Glomerular visceral epithelial cell (primary cell): ENCODE measurements around the gene ASMT.
"Not testable (repeated sequence)": the region's sequence is repeated elsewhere in the genome, so short reads cannot be mapped to it uniquely, and the experiment has no call there.

ENCODE experiments used
- DNase-seq: peaks from one replicate; pipeline ENCODE4 v3.0.0-alpha.2; 2016; ENCODE audit errors: extremely low spot score

Gene ASMT

DNA sequence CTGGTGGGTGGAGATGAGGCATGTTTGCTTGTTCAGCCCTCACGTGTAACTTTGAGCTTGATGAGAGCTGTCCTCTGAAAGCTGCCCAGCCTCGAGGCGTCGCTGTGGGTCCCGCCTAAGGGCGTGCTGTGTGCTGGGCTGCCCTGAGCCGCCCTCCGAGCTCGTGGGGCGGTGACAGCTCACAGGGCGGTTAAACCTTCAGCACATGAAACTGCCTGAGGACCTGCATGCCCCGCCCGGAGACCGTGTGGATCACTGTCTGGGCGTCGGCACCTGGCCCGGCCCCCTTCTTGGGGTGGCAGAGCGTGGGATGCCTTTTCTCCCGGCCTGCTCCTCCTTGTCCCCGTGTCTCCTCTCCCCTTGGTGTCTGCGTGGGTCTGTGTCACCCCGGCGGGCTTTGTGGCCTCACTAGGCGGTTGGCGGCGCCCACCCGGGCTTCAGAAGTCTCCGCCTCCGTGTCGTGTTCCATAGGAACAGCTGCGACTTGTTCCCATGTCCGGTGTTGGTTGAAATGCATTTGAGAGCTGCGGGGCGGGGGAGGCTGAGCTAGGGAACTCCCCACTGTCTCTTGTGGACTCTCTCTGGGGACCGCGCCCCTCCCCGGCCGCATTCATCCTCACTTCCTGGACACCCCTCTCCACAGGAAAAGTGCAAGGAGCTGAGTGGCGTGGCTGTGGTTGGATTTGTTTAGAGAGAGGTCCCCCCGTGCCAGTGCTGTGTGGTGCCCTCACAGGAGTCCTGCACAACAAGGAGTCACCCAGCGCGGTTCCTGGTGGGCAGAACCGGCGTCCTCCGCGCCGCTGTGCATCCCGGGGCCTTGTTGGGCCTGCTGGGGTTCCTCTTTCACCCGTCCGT lies 16.6 kb upstream of the ASMT start:
- no peak for DNase-seq

- DNase-seq, result no peak
These were observed 15.7 kb upstream of the ASMT start for GRCh38 chrX:1598876-1599790.

DNA sequence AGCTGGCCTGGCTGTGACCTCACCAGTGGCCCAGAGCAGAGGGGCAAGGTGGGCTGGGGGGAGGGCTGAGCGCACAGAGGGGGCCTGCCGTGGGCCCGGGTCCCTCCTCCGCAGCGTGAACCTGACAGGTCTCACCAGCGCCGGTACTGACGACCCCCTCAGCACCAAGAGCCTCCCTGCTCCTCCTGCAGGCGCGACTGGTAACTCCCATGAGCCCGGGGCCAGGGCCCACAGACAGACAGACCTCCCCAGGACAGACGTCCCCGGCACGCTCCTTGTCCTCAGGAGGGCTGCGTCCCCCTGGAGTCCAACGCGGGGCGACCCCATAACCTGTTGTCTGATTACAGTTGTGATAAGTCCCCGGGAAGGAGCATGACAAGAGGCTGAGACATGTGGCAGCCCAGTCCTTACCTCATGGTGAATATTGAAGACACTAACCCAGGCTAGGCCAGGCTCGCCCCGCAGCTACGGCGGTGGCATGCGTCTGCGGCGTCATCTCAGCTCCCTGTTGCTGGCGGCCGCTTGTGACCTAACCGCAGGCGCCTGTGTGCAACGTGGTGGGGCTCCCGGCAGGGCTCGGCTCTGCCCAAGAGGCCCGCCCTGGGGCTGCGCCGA lies 15.0 kb upstream of the ASMT start:
- no peak for DNase-seq

GRCh38 chrX:1600406-1601050 lies 14.3 kb upstream of the ASMT start:
- no peak for DNase-seq

- no peak for DNase-seq
These were observed 13.7 kb upstream of the ASMT start for GRCh38 chrX:1601051-1601767.

DNA sequence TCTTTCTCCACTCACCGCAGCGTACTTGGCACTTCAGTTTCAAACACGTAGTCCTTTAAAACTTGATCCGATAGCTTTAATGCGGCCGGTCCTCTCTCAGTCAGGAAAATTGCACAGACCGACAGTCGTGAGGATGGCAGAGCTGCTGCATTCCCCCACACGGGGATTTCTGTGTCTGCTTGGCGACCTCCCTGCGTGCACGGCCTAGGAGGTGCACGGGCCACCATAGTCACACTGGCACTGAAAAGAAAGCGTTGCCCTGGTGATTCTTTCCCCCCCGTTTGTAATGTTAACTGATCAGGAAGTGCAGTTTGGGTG lies 13.1 kb upstream of the ASMT start:
- no peak for DNase-seq

- no peak for DNase-seq
These were observed 12.6 kb upstream of the ASMT start for GRCh38 chrX:1602299-1602698.

- no peak for DNase-seq
These were observed 8.4 kb upstream of the ASMT start for GRCh38 chrX:1606496-1606895.

DNA sequence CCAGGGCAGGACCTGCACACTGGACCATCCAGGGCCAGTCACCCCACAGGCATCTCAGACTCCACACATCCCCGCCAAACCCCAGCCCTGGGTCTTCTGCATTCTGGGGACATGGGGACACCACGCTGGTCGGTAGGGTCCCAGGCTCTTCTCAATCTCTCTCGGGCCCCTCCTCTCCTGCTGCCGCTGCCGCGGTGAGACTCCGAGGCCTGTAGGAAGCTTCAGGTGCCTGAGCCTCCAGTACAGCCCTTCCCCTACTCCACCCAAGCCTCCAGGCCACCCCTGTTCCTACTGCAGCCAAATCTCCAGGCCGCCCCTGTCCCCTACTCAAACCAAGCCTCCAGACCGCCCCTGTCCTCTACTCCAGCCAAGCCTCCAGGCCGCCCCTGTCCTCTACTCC lies 5.5 kb upstream of the ASMT start:
- no peak for DNase-seq

GRCh38 chrX:1609762-1610161 lies 5.1 kb upstream of the ASMT start:
- no peak for DNase-seq

- DNase-seq, result peak; percentile 40
These were observed 4.7 kb upstream of the ASMT start for GRCh38 chrX:1610166-1610565.

GRCh38 chrX:1610736-1611135 lies 4.1 kb upstream of the ASMT start:
- DNase-seq, result no peak

DNA sequence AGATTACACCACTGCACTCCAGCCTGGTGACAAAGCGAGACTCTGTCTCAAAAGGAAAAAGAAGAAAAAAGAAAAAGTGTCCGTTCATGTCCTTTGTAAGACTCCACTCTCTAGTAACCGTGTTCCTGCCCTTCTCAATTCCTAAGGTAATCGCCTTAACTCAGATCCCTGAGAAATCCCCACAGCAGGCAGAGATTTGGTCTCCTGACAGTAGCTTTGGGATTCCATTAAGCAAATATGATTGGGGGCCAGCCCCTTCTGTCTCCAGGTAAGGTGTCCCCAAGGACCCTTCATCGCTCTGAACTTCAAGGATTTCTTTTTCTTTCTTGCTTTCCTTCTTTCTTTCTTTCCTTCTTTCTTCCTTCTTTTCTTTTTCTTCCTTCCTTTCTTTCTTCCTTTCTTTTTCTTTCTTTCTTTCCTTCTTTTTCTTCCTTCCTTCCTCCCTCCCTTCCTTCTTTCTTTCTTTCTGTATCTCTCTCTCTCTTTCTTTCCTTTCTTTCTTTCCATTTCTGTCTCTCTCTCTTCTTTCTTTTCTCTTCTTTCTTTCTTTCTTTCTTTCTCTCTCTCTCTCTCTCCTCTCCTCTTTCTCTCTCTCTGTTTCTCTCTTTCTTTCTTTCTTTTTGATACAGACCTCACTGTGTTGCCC lies 2.1 kb upstream of the ASMT start:
- no peak for DNase-seq

DNA sequence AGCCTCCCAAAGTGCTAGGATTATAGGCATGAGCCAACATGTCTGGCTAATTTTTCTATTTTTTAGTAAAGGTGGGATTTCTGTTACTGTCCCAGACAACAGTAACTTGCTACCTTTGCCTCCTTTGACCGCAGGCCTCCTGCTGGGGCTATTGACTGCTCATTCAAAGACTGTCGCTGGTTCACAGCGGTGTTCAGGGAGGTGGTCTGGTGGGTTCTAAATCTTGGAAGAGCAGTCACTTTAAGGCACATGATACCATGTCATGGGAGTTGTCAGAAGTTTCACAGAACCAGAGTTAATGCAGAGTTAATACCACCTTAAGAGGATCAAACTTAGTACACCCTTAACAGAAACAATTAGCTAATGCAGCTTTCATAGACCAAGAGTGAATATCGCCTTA lies 3.8 kb downstream of the ASMT start:
- no peak for DNase-seq

- DNase-seq, result no peak
These were observed 8.8 kb downstream of the ASMT start for GRCh38 chrX:1623691-1624090.

GRCh38 chrX:1624158-1624860 lies 9.4 kb downstream of the ASMT start:
- DNase-seq, result not testable (repeated sequence)

DNA sequence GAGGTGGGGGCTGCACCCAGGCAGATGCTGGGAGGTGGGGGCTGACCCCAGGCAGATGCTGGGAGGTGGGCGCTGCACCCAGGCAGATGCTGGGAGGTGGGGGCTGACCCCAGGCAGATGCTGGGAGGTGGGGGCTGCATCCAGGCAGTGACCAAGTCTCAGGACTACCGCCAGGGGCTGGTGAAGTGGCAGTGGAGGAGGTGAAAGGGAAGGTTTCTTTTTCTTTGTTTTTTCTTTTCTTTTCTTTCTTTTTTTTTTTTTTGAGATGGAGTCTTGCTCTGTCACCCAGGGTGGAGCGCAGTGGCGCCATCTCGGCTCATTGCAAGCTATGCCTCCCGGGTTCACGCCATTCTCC lies 10.0 kb downstream of the ASMT start:
- not testable (repeated sequence) for DNase-seq

GRCh38 chrX:1629244-1629643 lies 14.4 kb downstream of the ASMT start:
- no peak for DNase-seq

DNA sequence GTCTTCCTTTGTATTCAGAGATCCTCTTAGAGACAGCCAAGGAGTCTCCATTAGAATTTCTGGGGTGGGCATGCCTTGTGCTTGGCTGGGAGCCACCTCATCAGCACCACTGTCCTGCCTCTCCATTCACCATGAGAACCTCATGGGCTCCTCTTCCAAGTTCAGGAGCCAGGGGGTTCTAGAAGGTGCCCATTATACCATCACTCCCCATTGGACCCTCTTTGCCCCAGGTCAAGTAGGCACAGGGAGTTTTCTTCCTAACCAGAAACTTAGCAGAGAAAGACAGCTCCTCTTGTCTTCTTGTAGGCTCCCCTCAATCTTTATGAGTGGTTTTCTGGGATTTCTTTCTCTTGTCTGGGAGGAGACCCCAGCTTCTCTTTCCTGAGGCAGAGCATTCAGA lies 31.1 kb downstream of the ASMT start:
- DNase-seq, result no peak

DNA sequence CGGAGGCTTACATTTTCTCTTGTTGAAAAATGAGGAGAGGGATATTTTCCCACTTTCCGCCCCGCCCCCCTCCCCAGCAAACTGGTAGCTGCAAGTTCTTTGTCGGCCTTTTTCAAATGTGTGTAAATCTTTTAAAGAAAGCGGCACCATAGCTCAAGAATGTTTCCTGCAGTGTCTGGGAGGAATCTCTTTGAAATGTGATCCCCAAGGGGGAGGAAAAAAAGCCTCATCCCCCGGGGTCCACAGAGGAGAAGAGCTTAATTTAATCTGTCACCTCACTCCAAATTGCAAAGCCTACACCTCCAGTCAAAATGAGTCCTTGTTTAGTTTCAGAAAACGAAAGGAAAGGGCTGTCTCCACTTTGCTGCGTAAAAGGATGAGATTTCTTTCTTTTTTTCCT lies 34.8 kb downstream of the ASMT start:
- DNase-seq, result no peak
